GM21737 (cell line): Measurements from ENCODE around the gene JDP2.

Experiments used
- ATAC-seq: cut with Tn5 transposase; IDR thresholded peaks from one replicate; pipeline ENCODE4 v1.9.1; 2021; ENCODE audit warnings: mild to moderate bottlenecking, moderate library complexity; ENCODE audit not compliant: unreplicated experiment

The JDP2 gene

GRCh38 chr14:75510547-75510946, 82.7 kb downstream of the JDP2 start:
- no peak for ATAC-seq

GRCh38 chr14:75511201-75511600, 83.4 kb downstream of the JDP2 start:
- no peak for ATAC-seq

GRCh38 chr14:75513911-75514672, 86.3 kb downstream of the JDP2 start:
- ATAC-seq = peak; percentile 32

GRCh38 chr14:75514673-75515628, 87.1 kb downstream of the JDP2 start:
- ATAC-seq = peak; percentile 50

GRCh38 chr14:75515629-75515996, 87.8 kb downstream of the JDP2 start:
- ATAC-seq = peak; percentile 39

- ATAC-seq = no peak
Observed at GRCh38 chr14:75518625-75519024, 90.8 kb downstream of the JDP2 start.

GRCh38 chr14:75519394-75519793, 91.6 kb downstream of the JDP2 start:
- no peak for ATAC-seq

- ATAC-seq = no peak
Observed at GRCh38 chr14:75519826-75520728, 92.3 kb downstream of the JDP2 start.

- no peak for ATAC-seq
Observed at GRCh38 chr14:75520852-75521251, 93.0 kb downstream of the JDP2 start.

- no peak for ATAC-seq
Observed at GRCh38 chr14:75521415-75522199, 93.8 kb downstream of the JDP2 start.

GRCh38 chr14:75522224-75522982, 94.6 kb downstream of the JDP2 start, which contains the start of gene BATF:
Gene BATF, plus strand, starts transcription at chr14:75522469. Its CDS starts 214 bp downstream, at chr14:75522683.
- peak; percentile 66 for ATAC-seq

GRCh38 chr14:75522983-75523318, 95.1 kb downstream of the JDP2 start:
- no peak for ATAC-seq
